ENCODE results near the gene IL5. TPM values are rescaled to one million over a fixed set of nuclear protein-coding genes. Genes with fewer than 3 reads are reported as not detected.

Gene IL5
- total RNA-seq, 4 donors from 2014 or later, result not detected

DNA sequence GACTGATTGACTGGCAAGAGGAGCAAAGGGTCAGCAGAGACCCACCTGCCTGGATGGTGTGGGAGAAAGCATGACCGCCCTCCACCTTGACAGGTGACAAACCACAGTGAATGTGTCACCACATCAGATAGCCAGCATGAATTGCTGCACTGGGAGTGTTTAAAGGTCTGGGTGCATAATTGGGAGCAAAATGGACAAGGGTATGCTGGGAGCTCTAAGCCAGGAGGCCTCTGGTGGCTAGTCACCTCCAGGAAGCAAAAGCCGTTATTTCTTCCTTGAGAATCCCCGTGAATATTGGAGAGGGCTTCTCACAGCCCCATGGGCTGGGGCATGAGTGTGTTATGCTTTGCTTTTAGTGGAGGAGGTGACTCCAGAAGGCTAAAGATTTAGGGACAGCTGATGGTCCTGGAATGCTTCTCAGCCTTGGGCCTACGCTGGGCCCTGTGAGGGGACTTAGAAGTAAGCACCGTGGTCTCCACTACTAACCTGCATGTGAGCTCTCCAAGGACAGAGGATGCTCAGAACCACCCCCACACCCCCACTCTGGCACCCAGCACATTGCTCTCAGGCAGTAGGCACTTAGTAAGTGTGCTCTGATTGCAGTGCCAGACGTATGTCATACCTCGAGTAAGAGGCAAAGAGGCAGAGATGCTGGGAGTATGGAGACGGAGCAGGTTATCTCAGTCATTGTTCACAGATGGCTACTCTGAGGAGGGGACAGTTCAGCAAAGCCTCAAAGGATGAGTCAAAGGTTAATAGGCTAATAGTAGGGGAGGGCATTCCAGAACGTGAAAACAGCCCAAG, 43.7 kb downstream of the IL5 start:
- no peak overlapping the region for H3K27ac ChIP-seq
- 66 to 76% methylated on average over 9 of the region's 9 CpGs for WGBS, 2 donors
- no peak overlapping the region for H3K4me3 ChIP-seq (replicated peaks in 1 of 3)
- H3K9me3 ChIP-seq, result no peaks in the 10 kb centered on the region
- H3K36me3 ChIP-seq, result no peaks in the 10 kb centered on the region
- peaks cover 7 to 31% of the 10 kb centered on the region in 2 donors for H3K4me1 ChIP-seq
- H3K27me3 ChIP-seq, result no peaks in the 10 kb centered on the region
- intact Hi-C loops (cut with DNase I), result loop anchor here (2.0 to 10.0 kb wide), 4 partner anchors 113 to 555 kb away; partner anchors contain the start of gene HSPA4
- DNase-seq, result no peak
- TF ChIP-seq POLR2A (IDR thresholded peaks at IDR 0.05), result no peak
- TF ChIP-seq CTCF (IDR thresholded peaks at IDR 0.05), result no peak

DNA sequence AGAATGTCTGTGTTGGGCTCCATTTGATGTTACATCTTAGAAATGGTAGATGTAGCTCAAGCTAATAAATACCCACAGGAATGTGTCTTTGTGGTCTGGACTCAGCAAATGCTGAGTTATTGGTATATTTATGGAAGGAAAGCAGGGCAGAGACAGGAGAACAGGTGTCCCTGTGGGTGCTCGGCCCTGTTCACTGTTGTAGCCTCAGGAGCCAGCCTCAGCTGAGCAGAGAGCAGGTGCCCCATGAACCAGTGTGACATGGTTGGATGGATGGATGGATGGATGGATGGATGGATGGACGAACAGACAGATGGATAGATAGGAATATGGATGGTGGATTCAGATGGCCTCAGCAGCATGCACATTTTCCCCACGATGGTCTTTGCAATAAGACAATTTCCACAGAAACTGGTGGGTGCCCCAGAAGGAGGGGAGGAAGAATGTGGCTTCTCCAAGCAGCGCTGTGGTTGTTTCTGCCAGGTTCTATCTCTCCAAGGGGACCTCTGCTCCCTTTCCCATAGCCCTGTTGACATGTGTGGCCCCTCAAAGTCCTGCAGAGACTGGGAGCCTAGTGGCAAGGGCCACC, 44.5 kb downstream of the IL5 start:
- Histone ChIP-seq H3K27ac (no peak overlapping the region), H3K9me3 (no peaks in the 10 kb centered on the region), H3K4me3 (replicated peaks in 1 of 3) (no peak overlapping the region), H3K27me3 (no peaks in the 10 kb centered on the region), H3K4me1 (peaks cover 7 to 34% of the 10 kb centered on the region in 2 donors), H3K36me3 (no peaks in the 10 kb centered on the region)
- TF ChIP-seq POLR2A (IDR thresholded peaks at IDR 0.05) (no peak), CTCF (IDR thresholded peaks at IDR 0.05) (no peak)
- intact Hi-C loops (cut with DNase I), result loop anchor here (2.0 to 10.0 kb wide), 2 partner anchors 112 to 556 kb away; partner anchors contain the start of gene HSPA4
- DNase-seq, result no peak
- WGBS, 2 donors, result 86 to 92% methylated on average over 4 of the region's 4 CpGs

GRCh38 chr5:132498152-132498551, 45.2 kb downstream of the IL5 start:
- H3K4me1 ChIP-seq, result peaks cover 7 to 34% of the 10 kb centered on the region in 2 donors
- intact Hi-C loops (cut with DNase I), result loop anchor here (2.0 to 10.0 kb wide), 2 partner anchors 111 to 557 kb away; partner anchors contain the start of gene HSPA4
- no peaks in the 10 kb centered on the region for H3K36me3 ChIP-seq
- peak overlapping the region; percentile 18 to 98 (median 98) for H3K27ac ChIP-seq
- no peaks in the 10 kb centered on the region for H3K9me3 ChIP-seq
- H3K4me3 ChIP-seq (replicated peaks in 1 of 3), result no peak overlapping the region
- H3K27me3 ChIP-seq, result no peaks in the 10 kb centered on the region
- peak; percentile 31 to 37 for DNase-seq
- no peak for TF ChIP-seq CTCF (IDR thresholded peaks at IDR 0.05)
- no peak for TF ChIP-seq POLR2A (IDR thresholded peaks at IDR 0.05)
- WGBS, 2 donors, result 90 to 93% methylated on average over 3 of the region's 3 CpGs

GRCh38 chr5:132497488-132497997, 45.8 kb downstream of the IL5 start:
- peak overlapping the region; percentile 90 to 98 (median 98) for H3K27ac ChIP-seq
- peaks cover 7 to 34% of the 10 kb centered on the region in 2 donors for H3K4me1 ChIP-seq
- no peaks in the 10 kb centered on the region for H3K9me3 ChIP-seq
- intact Hi-C loops (cut with DNase I), result loop anchor here (10.0 kb wide), 1 partner anchor 557 kb away; the partner anchor contains the start of gene HSPA4
- H3K36me3 ChIP-seq, result no peaks in the 10 kb centered on the region
- TF ChIP-seq CTCF (IDR thresholded peaks at IDR 0.05) (no peak), POLR2A (IDR thresholded peaks at IDR 0.05) (no peak)
- no peaks in the 10 kb centered on the region for H3K27me3 ChIP-seq
- WGBS, 2 donors, result 59 to 70% methylated on average over 5 to 6 of the region's 6 CpGs
- peak; percentile 30 to 49 for DNase-seq
- H3K4me3 ChIP-seq (replicated peaks in 1 of 3), result no peak overlapping the region
